Measurements from ENCODE around the gene AVPR2.
A peak's percentile ranks its signal among the peaks of the same experiment; 100 is the strongest.

The AVPR2 gene

GRCh38 chrX:153922932-153923857, 18.7 kb downstream of the AVPR2 start:
- Mint-ChIP-seq H3K4me3 (peak overlapping the region; percentile 98), H3K36me3 (peaks cover 10% of the 10 kb centered on the region), H3K4me1 (peaks cover 17% of the 10 kb centered on the region), H3K9me3 (no peaks in the 10 kb centered on the region), H3K27me3 (no peaks in the 10 kb centered on the region), H3K27ac (no peak overlapping the region)
- DNase-seq (ENCODE audit: low spot score in 2 of 2) (no peak), ATAC-seq (ENCODE audit: low read depth) (no peak)

DNA sequence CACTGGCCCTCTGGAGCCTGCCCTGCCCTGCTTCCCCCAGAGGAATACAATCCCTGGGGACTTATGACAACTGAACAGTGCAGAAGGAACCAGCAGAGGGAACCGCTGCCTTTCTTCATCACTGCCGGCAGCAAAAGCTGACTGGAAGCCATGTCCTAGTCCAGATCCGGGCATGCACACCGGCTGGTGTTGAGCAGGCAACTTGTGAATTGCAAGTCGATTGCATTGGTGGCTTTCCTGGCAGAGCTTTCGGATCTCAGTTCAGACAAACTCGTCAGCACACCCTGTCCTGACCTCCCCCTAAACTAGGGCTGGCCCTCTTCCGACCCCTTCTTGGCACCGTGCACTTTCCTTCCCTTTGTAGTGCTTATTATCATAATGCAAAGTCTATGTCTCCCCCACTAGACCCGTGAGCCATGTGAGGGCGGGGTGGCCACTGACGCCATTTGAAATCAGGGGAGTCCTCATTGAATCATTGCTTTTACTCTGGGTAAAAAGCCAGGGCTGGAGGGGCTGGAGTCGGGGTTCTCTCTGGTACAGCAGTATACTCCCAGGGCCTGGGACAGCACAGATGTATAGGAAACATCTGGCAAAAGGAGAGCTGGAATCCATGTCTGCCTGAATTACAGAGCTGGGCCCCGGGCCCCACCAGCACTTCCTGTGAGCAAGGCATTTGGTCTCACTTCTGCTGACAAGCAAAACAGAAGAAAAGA, 19.8 kb downstream of the AVPR2 start:
- Mint-ChIP-seq H3K9me3 (no peaks in the 10 kb centered on the region), H3K27me3 (no peaks in the 10 kb centered on the region), H3K4me3 (peak overlapping the region; percentile 98), H3K4me1 (peaks cover 22% of the 10 kb centered on the region), H3K27ac (peak overlapping the region; percentile 96), H3K36me3 (peaks cover 9% of the 10 kb centered on the region)
- DNase-seq (ENCODE audit: low spot score in 2 of 2) (peak; percentile 37 to 46), ATAC-seq (ENCODE audit: low read depth) (no peak)

DNA sequence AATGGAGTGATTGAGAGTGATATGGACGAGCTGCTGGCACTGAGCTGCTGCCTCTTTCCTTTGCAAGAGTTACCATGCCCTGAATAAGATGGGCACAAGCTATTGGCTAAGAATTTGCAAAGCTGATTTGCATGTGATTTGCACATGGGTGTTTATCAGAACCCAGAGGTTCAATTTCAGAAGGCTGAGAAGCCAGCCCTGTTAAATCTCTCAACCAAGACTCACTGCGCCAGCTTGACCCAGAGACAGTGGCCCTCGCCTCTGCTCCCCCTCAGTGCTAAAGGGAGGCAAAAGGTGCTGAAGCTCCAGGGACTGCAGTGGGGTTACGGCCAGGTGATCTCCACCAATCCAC, 20.9 kb downstream of the AVPR2 start:
- H3K9me3 Mint-ChIP-seq: no peaks in the 10 kb centered on the region
- H3K4me1 Mint-ChIP-seq: peaks cover 20% of the 10 kb centered on the region
- H3K27ac Mint-ChIP-seq: peak overlapping the region; percentile 96
- ATAC-seq (ENCODE audit: low read depth): peak; percentile 7
- H3K4me3 Mint-ChIP-seq: peak overlapping the region; percentile 98
- no peaks in the 10 kb centered on the region for H3K27me3 Mint-ChIP-seq
- DNase-seq (ENCODE audit: low spot score in 2 of 2): peak; percentile 29 to 33
- peaks cover 3% of the 10 kb centered on the region for H3K36me3 Mint-ChIP-seq

GRCh38 chrX:153925739-153926551, 21.5 kb downstream of the AVPR2 start, which contains the start of gene ARHGAP4:
ARHGAP4 (minus strand) TSS chrX:153926264; CDS start chrX:153926202, 62 bp downstream.
- Mint-ChIP-seq H3K4me1 (peaks cover 20% of the 10 kb centered on the region), H3K27ac (peak within 1 kb of the TSS; percentile 96), H3K9me3 (no peaks in the 10 kb centered on the region), H3K27me3 (no peaks in the 10 kb centered on the region), H3K36me3 (peaks cover 3% of the 10 kb centered on the region), H3K4me3 (peak within 1 kb of the TSS; percentile 98)
- ATAC-seq (ENCODE audit: low read depth) (peak; percentile 2), DNase-seq (ENCODE audit: low spot score in 2 of 2) (peak in 1 of 2 donors; percentile 24)

GRCh38 chrX:153926552-153926857, 22.0 kb downstream of the AVPR2 start:
- DNase-seq (ENCODE audit: low spot score in 2 of 2): no peak
- peak overlapping the region; percentile 96 for H3K27ac Mint-ChIP-seq
- peak overlapping the region; percentile 93 for H3K4me3 Mint-ChIP-seq
- peaks cover 23% of the 10 kb centered on the region for H3K4me1 Mint-ChIP-seq
- H3K27me3 Mint-ChIP-seq: no peaks in the 10 kb centered on the region
- H3K9me3 Mint-ChIP-seq: no peaks in the 10 kb centered on the region
- no peak for ATAC-seq (ENCODE audit: low read depth)
- H3K36me3 Mint-ChIP-seq: peaks cover 5% of the 10 kb centered on the region

DNA sequence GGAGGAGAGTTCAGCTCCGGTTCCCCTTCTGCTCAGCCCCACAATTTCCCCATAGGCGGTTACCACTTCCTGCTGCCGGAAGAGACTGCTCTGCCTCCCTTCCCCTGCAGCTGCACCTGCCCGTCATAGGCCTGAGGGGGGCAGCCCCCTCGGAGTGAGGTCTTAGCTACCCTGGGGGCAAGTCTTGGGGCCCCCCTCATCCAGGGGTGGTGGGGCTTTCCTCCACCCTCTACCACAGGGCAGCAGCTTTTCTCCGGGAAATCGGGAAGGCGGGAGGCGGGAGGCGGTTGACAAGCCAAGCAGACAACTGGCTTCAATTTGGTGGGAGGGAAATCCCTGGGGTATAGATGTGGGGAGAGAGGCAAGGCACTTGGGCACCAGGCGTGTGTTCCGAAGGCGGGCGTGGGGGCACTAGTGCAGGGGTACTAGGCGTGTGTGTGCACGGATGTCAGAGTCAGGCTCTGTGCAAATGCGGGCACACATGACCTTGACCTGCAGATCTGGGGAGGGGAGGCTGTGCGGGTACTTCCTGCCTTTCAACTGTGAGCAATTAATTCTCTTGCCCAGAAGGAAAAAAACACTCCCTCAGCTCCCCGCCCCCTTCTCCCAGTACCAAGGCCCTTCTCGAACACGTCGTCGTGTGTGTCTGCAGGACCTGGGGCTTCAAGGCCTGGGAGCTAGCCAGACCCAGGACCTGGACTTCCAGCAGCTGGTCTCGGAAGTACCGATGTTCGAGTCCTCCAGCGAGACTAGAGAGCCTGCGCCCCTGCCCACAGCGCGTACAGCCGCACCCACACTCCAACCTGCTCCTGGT, 22.6 kb downstream of the AVPR2 start:
- Mint-ChIP-seq H3K9me3 (no peaks in the 10 kb centered on the region), H3K27me3 (no peaks in the 10 kb centered on the region), H3K4me3 (peak overlapping the region; percentile 93), H3K36me3 (peaks cover 9% of the 10 kb centered on the region), H3K27ac (peak overlapping the region; percentile 96), H3K4me1 (peaks cover 23% of the 10 kb centered on the region)
- DNase-seq (ENCODE audit: low spot score in 2 of 2): peak; percentile 77 to 82
- peak; percentile 57 for ATAC-seq (ENCODE audit: low read depth)

DNA sequence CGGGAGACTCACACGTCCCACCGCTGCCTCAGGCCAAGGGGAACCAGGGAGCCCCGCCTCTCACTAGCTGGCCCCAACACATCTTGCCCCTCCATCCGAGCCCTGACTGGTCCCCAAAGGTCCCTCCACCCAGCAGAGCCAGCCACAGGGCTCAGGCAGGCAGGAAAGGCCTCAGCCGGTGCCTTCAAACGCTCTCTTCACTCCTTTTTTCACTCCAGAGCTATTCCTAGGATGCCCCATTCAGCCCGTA, 23.1 kb downstream of the AVPR2 start:
- no peaks in the 10 kb centered on the region for H3K27me3 Mint-ChIP-seq
- peaks cover 10% of the 10 kb centered on the region for H3K36me3 Mint-ChIP-seq
- peak overlapping the region; percentile 93 for H3K4me3 Mint-ChIP-seq
- ATAC-seq (ENCODE audit: low read depth) (no peak), DNase-seq (ENCODE audit: low spot score in 2 of 2) (no peak)
- peaks cover 22% of the 10 kb centered on the region for H3K4me1 Mint-ChIP-seq
- H3K27ac Mint-ChIP-seq: peak overlapping the region; percentile 96
- no peaks in the 10 kb centered on the region for H3K9me3 Mint-ChIP-seq

DNA sequence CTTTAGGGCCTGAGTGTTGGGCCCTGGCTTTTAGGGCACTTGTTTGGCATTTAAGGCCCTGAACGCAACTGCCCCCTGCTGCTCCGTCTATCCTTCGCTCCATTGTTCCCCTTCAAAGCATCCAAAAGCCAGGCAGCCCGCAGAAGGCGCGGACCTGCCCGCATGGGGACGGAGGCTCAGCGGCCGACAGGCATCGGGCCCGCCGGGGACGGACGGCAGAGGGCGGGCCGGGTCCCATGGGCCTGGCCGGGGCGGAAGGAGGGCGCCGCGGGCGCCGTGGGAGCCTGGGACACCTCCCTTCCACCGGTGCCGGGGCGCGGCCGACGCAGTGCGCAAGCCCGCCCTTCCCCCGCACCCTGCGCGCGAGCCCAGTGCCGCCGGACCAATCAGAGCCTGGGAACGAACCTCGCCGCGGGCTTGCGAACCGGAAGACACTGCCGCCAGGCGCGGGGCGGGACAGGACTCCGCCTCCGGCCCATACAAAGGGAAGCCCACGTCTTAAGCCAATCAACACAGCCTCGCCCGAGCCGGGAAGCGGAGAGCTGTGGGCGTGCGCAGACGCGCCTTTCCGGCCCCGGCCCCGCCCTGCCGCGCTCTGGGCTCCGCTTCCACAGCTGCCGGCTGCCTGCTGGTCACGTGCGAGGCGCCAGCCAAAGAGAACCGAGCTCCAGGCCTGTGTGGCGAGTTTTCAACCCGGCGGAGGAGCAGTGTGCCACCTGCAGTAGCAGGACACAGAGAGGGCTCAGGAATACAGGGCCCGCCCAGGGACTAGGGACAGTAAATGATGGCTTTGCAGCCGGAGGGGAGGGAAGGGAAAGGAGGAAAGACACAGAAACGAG, 23.7 kb downstream of the AVPR2 start:
- Mint-ChIP-seq H3K36me3 (peaks cover 10% of the 10 kb centered on the region), H3K27ac (peak overlapping the region; percentile 96), H3K4me3 (peak overlapping the region; percentile 93), H3K9me3 (no peaks in the 10 kb centered on the region), H3K4me1 (peaks cover 20% of the 10 kb centered on the region), H3K27me3 (no peaks in the 10 kb centered on the region)
- peak; percentile 62 for ATAC-seq (ENCODE audit: low read depth)
- peak; percentile 80 to 89 for DNase-seq (ENCODE audit: low spot score in 2 of 2)

DNA sequence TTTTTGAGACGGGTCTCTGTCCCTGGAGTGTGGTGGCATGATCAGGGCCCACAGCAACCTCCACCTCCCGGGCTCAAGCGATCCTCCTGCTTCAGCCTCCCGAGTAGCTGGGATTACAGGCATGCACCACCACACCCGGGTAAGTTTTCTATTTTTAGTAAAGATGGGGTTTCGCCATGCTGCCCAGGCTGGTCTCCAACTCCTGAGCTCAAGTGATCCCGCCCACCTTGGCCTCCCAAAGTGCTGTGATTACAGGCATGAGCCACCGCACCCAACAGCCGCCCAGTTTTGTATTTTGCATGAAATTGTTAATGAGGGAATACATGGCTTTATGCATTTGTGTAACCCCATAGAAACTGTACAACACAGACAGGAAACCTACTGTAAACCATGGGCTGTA, 24.4 kb downstream of the AVPR2 start:
- Mint-ChIP-seq H3K4me3 (peak overlapping the region; percentile 93), H3K36me3 (peaks cover 10% of the 10 kb centered on the region), H3K27me3 (no peaks in the 10 kb centered on the region), H3K4me1 (peaks cover 18% of the 10 kb centered on the region), H3K27ac (peak overlapping the region; percentile 96), H3K9me3 (no peaks in the 10 kb centered on the region)
- no peak for ATAC-seq (ENCODE audit: low read depth)
- no peak for DNase-seq (ENCODE audit: low spot score in 2 of 2)

- H3K27me3 Mint-ChIP-seq: no peaks in the 10 kb centered on the region
- H3K27ac Mint-ChIP-seq: no peak overlapping the region
- no peak overlapping the region for H3K4me3 Mint-ChIP-seq
- DNase-seq (ENCODE audit: low spot score in 2 of 2) (no peak), ATAC-seq (ENCODE audit: low read depth) (no peak)
- H3K4me1 Mint-ChIP-seq: peaks cover 14% of the 10 kb centered on the region
- peaks cover 10% of the 10 kb centered on the region for H3K36me3 Mint-ChIP-seq
- no peaks in the 10 kb centered on the region for H3K9me3 Mint-ChIP-seq
Observed at GRCh38 chrX:153929576-153929975, 25.1 kb downstream of the AVPR2 start.

GRCh38 chrX:153930011-153930910, 25.8 kb downstream of the AVPR2 start:
- DNase-seq (ENCODE audit: low spot score in 2 of 2): no peak
- Mint-ChIP-seq H3K27ac (no peak overlapping the region), H3K4me1 (peaks cover 14% of the 10 kb centered on the region), H3K4me3 (no peak overlapping the region), H3K27me3 (no peaks in the 10 kb centered on the region), H3K36me3 (peaks cover 10% of the 10 kb centered on the region), H3K9me3 (no peaks in the 10 kb centered on the region)
- ATAC-seq (ENCODE audit: low read depth): no peak

GRCh38 chrX:153931151-153931550, 26.7 kb downstream of the AVPR2 start:
- ATAC-seq (ENCODE audit: low read depth): no peak
- no peaks in the 10 kb centered on the region for H3K9me3 Mint-ChIP-seq
- H3K36me3 Mint-ChIP-seq: peaks cover 9% of the 10 kb centered on the region
- DNase-seq (ENCODE audit: low spot score in 2 of 2): no peak
- no peak overlapping the region for H3K4me3 Mint-ChIP-seq
- peaks cover 11% of the 10 kb centered on the region for H3K4me1 Mint-ChIP-seq
- no peak overlapping the region for H3K27ac Mint-ChIP-seq
- no peaks in the 10 kb centered on the region for H3K27me3 Mint-ChIP-seq
